ENCODE results near the gene KLHL42. TPM values are rescaled to one million over a fixed set of nuclear protein-coding genes. Genes with fewer than 3 reads are reported as not detected.

Gene KLHL42
- total RNA-seq, 1 donor from 2014 or later = 26.4 TPM

Small RNA genes lying within 50 kb of the gene (small RNA-seq; reads per million reads assigned to genes)
- gene RF00019 (ENCODE audit: low replicate concordance) = not detected
- not detected for gene RF02271 (ENCODE audit: low replicate concordance)

Other genes starting within 250 kb of the KLHL42 start
- gene REP15, start 83.8 kb upstream of the KLHL42 start, total RNA-seq = 3.0 TPM
- 58.9 TPM for gene MRPS35, start 69.4 kb upstream of the KLHL42 start, total RNA-seq
- not detected for gene MANSC4, start within 50 bp of the KLHL42 start, total RNA-seq
- 3.4 TPM for gene PTHLH, start 192.5 kb downstream of the KLHL42 start, total RNA-seq